Natural killer cell (primary cell): Measurements from ENCODE around the gene CCDC81. TPM values are rescaled to one million over a fixed set of nuclear protein-coding genes. Genes with fewer than 3 reads are reported as not detected.

Experiments
- ATAC-seq, 3 donors: fragments of 150-1000 bp in 2 of 3; fragments of 200-7000 bp in 1 of 3; cut with Tn5 transposase; 1 replicate in 1 of 3; 2 replicates in 2 of 3; pipeline ENCODE4 v1.10.0; 2021; ENCODE audit warnings: mild to moderate bottlenecking in 2 of 3, moderate library complexity in 2 of 3
- DNase-seq, 2 donors: peaks; one replicate each; pipeline versions ENCODE4 v3.0.0 to v3.0.0-alpha.2; 2013 to 2021; ENCODE audit warnings: mixed read lengths in 1 of 2
- H3K27ac ChIP-seq: one replicate; pipeline ENCODE4 v1.5.1; 2013; ENCODE audit warnings: mild to moderate bottlenecking, low read length
- H3K27me3 ChIP-seq: one replicate; pipeline ENCODE4 v1.6.1; 2013; ENCODE audit warnings: low read length; ENCODE audit not compliant: control insufficient read depth, insufficient read depth
- H3K36me3 ChIP-seq: one replicate; pipeline ENCODE4 v1.6.1; 2013; ENCODE audit warnings: low read length; ENCODE audit not compliant: control insufficient read depth, insufficient read depth
- H3K4me1 ChIP-seq: one replicate; pipeline ENCODE4 v1.6.1; 2013; ENCODE audit warnings: low read length; ENCODE audit not compliant: control insufficient read depth, insufficient read depth
- H3K4me3 ChIP-seq: one replicate; pipeline ENCODE4 v1.5.1; 2013; ENCODE audit warnings: low read length
- H3K9me3 ChIP-seq: one replicate; pipeline ENCODE4 v1.6.1; 2013; ENCODE audit warnings: low read length; ENCODE audit not compliant: control insufficient read depth, insufficient read depth
- H3K27ac Mint-ChIP-seq, 2 donors: one replicate each; pipeline ENCODE4 v1.8.0; 2022; ENCODE audit warnings: mild to moderate bottlenecking in 2 of 2, mixed read lengths in 2 of 2, moderate library complexity in 1 of 2
- H3K27me3 Mint-ChIP-seq, 2 donors: one replicate each; pipeline ENCODE4 v1.8.0; 2022; ENCODE audit warnings: low read depth in 2 of 2, mixed read lengths in 2 of 2
- H3K36me3 Mint-ChIP-seq: one replicate; pipeline ENCODE4 v1.8.0; 2022; ENCODE audit warnings: mixed read lengths
- H3K4me1 Mint-ChIP-seq, 2 donors: one replicate each; pipeline ENCODE4 v1.8.0; 2022; ENCODE audit warnings: mixed read lengths in 2 of 2
- H3K4me3 Mint-ChIP-seq: one replicate; pipeline ENCODE4 v1.8.0; 2022; ENCODE audit warnings: mild to moderate bottlenecking, moderate library complexity, mixed read lengths
- H3K9me3 Mint-ChIP-seq, 2 donors: one replicate each; pipeline ENCODE4 v1.8.0; 2022; ENCODE audit warnings: mixed read lengths in 2 of 2
- WGBS: methylation state at CpG from one replicate; pipeline ENCODE4 v1.1.7; 2013; ENCODE audit warnings: missing lambda C conversion rate; ENCODE audit not compliant: insufficient coverage; 5-methylcytosine and 5-hydroxymethylcytosine counted together
- intact Hi-C: fragments of 100-400 bp; cut with micrococcal nuclease; formaldehyde crosslinking; loops from one replicate; pipeline ENCODE4 v1.14.2; 2022
- total RNA-seq, 4 donors: library from RNA; stranded (reverse); fragments of 120-200 nt in 1 of 4; gene quantifications; one replicate each; pipeline versions ENCODE4 v1.2.3 to v1.2.4, GENCODE V29; 2013 to 2022
- TF ChIP-seq, protein P1 (sequence below): fragments of 200-600 bp; IDR thresholded peaks from one replicate; pipeline ENCODE4 v1.8.0; 2022; ENCODE audit warnings: antibody characterized with exemption

Gene CCDC81
- total RNA-seq, 3 donors from 2014 or later (not counting 1 experiment from before 2014, with no cell fraction given) = 0.64 to 0.90 (median 0.77) TPM

GRCh38 chr11:86469491-86470388, 95.1 kb downstream of the CCDC81 start:
- no peaks in the 10 kb centered on the region for H3K9me3 ChIP-seq
- no peaks in the 10 kb centered on the region for H3K4me1 ChIP-seq
- intact Hi-C loops = no loop called here
- Mint-ChIP-seq H3K9me3 (peaks cover 0 to 2% of the 10 kb centered on the region in 2 donors), H3K4me1 (peaks cover 25% of the 10 kb centered on the region in 2 donors), H3K27me3 (peaks cover 11 to 30% of the 10 kb centered on the region in 2 donors), H3K36me3 (no peaks in the 10 kb centered on the region), H3K27ac (no peak overlapping the region), H3K4me3 (no peak overlapping the region)
- no peak overlapping the region for H3K27ac ChIP-seq
- 90% methylated on average over 5 of the region's 5 CpGs for WGBS
- no peaks in the 10 kb centered on the region for H3K36me3 ChIP-seq
- no peak for ATAC-seq
- TF ChIP-seq, protein P1, sequence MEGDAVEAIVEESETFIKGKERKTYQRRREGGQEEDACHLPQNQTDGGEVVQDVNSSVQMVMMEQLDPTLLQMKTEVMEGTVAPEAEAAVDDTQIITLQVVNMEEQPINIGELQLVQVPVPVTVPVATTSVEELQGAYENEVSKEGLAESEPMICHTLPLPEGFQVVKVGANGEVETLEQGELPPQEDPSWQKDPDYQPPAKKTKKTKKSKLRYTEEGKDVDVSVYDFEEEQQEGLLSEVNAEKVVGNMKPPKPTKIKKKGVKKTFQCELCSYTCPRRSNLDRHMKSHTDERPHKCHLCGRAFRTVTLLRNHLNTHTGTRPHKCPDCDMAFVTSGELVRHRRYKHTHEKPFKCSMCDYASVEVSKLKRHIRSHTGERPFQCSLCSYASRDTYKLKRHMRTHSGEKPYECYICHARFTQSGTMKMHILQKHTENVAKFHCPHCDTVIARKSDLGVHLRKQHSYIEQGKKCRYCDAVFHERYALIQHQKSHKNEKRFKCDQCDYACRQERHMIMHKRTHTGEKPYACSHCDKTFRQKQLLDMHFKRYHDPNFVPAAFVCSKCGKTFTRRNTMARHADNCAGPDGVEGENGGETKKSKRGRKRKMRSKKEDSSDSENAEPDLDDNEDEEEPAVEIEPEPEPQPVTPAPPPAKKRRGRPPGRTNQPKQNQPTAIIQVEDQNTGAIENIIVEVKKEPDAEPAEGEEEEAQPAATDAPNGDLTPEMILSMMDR = no peak
- no peaks in the 10 kb centered on the region for H3K27me3 ChIP-seq
- no peak overlapping the region for H3K4me3 ChIP-seq
- no peak for DNase-seq

Other genes starting within 250 kb of the CCDC81 start
- 10 to 100 TPM; 26.0 to 36.9 (median 34.0) TPM for gene EED, start 130.1 kb upstream of the CCDC81 start, total RNA-seq
- 10 to 100 TPM; 12.7 to 24.2 (median 18.2) TPM for gene HIKESHI, start 72.6 kb upstream of the CCDC81 start, total RNA-seq